ENCODE measurements around the gene MFSD6. TPM values are rescaled to one million over a fixed set of nuclear protein-coding genes. Genes with fewer than 3 reads are reported as not detected.

The MFSD6 gene
- total RNA-seq, 4 donors from 2014 or later, result 132 to 189 (median 182) TPM

- Histone ChIP-seq H3K4me1 (no peaks in the 10 kb centered on the region), H3K9me3 (no peaks in the 10 kb centered on the region), H3K27ac (no peak overlapping the region), H3K27me3 (no peaks in the 10 kb centered on the region), H3K4me3 (replicated peaks in 1 of 3) (peak overlapping the region in 1 of 3 donors; percentile 26), H3K36me3 (no peaks in the 10 kb centered on the region)
- TF ChIP-seq CTCF (IDR thresholded peaks at IDR 0.05), result no peak
- TF ChIP-seq POLR2A (IDR thresholded peaks at IDR 0.05), result no peak
- DNase-seq, result no peak
- WGBS, 2 donors, result 74 to 75% methylated on average over 5 of the region's 5 CpGs
- intact Hi-C loops (cut with DNase I), result no loop called here
Measured at GRCh38 chr2:190545555-190546385, 137.6 kb downstream of the MFSD6 start.

- intact Hi-C loops (cut with DNase I), result no loop called here
- TF ChIP-seq CTCF (IDR thresholded peaks at IDR 0.05) (no peak), POLR2A (IDR thresholded peaks at IDR 0.05) (no peak)
- Histone ChIP-seq H3K27ac (no peak overlapping the region), H3K36me3 (no peaks in the 10 kb centered on the region), H3K4me1 (no peaks in the 10 kb centered on the region), H3K9me3 (no peaks in the 10 kb centered on the region), H3K4me3 (replicated peaks in 1 of 3) (no peak overlapping the region), H3K27me3 (no peaks in the 10 kb centered on the region)
- 91 to 92% methylated on average over 3 of the region's 3 CpGs for WGBS, 2 donors
- DNase-seq, result no peak
Measured at GRCh38 chr2:190546734-190547133, 138.6 kb downstream of the MFSD6 start.

GRCh38 chr2:190547886-190548285, 139.7 kb downstream of the MFSD6 start:
- no peaks in the 10 kb centered on the region for H3K27me3 ChIP-seq
- H3K4me3 ChIP-seq (replicated peaks in 1 of 3), result no peak overlapping the region
- intact Hi-C loops (cut with DNase I), result no loop called here
- DNase-seq, result no peak
- no peaks in the 10 kb centered on the region for H3K36me3 ChIP-seq
- TF ChIP-seq CTCF (IDR thresholded peaks at IDR 0.05) (no peak), POLR2A (IDR thresholded peaks at IDR 0.05) (no peak)
- no peak overlapping the region for H3K27ac ChIP-seq
- no peaks in the 10 kb centered on the region for H3K4me1 ChIP-seq
- no peaks in the 10 kb centered on the region for H3K9me3 ChIP-seq

- H3K36me3 ChIP-seq, result no peaks in the 10 kb centered on the region
- no peaks in the 10 kb centered on the region for H3K27me3 ChIP-seq
- DNase-seq, result no peak
- TF ChIP-seq CTCF (IDR thresholded peaks at IDR 0.05), result no peak
- TF ChIP-seq POLR2A (IDR thresholded peaks at IDR 0.05), result no peak
- no peaks in the 10 kb centered on the region for H3K4me1 ChIP-seq
- intact Hi-C loops (cut with DNase I), result no loop called here
- 97% methylated on average over 3 of the region's 3 CpGs for WGBS, 2 donors
- H3K27ac ChIP-seq, result no peak overlapping the region
- no peak overlapping the region for H3K4me3 ChIP-seq (replicated peaks in 1 of 3)
- no peaks in the 10 kb centered on the region for H3K9me3 ChIP-seq
Measured at GRCh38 chr2:190550137-190550536, 142.0 kb downstream of the MFSD6 start.

Other genes starting within 250 kb of the MFSD6 start
- 10 to 100 TPM; 27.5 to 40.1 (median 32.7) TPM for gene HIBCH, start 88.5 kb upstream of the MFSD6 start, total RNA-seq
- 10 to 100 TPM; 15.6 to 45.3 (median 21.2) TPM for gene INPP1, start 64.8 kb upstream of the MFSD6 start, total RNA-seq
- gene NEMP2, start 126.4 kb downstream of the MFSD6 start, total RNA-seq, result 1 to 10 TPM; 5.6 to 9.0 (median 7.3) TPM
- gene NAB1, start 240.7 kb downstream of the MFSD6 start, total RNA-seq, result 10 to 100 TPM; 64.1 to 90.8 (median 83.0) TPM

Data from thyroid gland (tissue), 4 donors.